Stimulated activated CD4-positive, alpha-beta T cell treated with anti-CD3 and anti-CD28 coated beads, TNF-alpha, amount 100 ng/mL, for 48 hours (primary cell): ENCODE data around the gene TMOD4.
A peak's percentile ranks its signal among the peaks of the same experiment; 100 is the strongest.

Source experiments
- DNase-seq, 3 donors: peaks; one replicate each; pipeline ENCODE4 v3.0.0-alpha.2; 2020; ENCODE audit warnings: low read depth in 3 of 3

TMOD4 gene

GRCh38 chr1:151142411-151143056 is 33.2 kb downstream of the TMOD4 start:
- no peak for DNase-seq

DNA sequence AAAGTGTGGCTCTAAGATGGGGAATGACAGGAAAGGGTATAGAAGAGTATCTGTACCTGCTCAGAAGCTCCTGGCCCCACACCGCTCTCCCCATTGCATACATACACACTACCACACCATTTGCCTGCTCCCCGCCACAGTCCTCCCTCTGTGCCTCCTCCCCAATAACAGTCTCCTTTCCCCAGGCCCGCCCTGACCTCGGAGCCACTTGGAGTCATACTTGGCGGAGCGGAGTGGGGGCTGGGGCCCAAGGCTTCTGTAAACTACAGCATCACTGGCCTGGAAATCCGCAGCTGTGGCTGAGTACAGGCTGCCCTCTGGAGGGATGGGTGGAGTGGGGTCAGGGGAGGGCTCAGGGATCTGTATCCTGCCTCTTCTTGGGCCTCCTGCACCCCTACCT is 38.0 kb downstream of the TMOD4 start:
- DNase-seq = no peak

GRCh38 chr1:151135433-151136385 is 40.1 kb downstream of the TMOD4 start:
- DNase-seq = no peak

DNA sequence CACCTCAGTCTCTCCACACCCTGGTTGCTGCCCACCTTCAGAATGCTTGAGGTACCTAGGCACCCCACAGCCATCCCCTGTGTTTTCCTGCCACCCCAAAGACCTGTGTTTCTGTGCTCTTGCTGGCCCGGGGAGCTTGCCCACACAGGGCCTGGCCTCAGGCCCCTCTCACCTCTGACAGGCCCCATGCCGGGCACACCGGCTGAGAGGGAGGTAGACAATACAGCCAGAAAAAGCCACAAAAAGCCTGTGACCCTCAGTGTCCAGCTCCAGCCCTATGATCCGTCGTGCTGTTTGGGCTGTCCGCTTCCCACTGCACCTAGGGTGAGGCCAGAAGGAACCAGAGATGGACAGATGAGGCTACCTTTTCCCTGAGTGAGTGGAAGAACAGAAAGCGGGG is 40.8 kb downstream of the TMOD4 start:
- no peak for DNase-seq

DNA sequence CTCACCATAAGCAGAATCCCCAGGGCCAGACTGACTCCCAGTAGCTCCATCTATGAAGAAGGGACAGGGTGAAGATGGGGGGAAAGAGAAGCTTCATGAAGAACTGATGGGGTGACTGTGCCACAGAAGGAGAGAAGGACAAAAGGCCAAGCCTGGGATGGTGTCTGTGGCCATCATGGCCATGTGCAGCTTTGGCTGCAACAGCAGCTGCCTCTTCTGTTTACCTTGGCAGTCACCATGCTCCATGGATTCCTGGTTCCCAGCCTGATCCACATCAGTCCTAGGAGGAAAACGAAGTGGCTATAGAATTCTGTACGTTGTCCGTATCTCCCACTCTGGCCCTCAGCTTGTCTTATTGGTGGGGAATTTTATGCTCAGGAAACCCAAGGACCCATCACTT is 41.4 kb downstream of the TMOD4 start:
- no peak for DNase-seq

DNA sequence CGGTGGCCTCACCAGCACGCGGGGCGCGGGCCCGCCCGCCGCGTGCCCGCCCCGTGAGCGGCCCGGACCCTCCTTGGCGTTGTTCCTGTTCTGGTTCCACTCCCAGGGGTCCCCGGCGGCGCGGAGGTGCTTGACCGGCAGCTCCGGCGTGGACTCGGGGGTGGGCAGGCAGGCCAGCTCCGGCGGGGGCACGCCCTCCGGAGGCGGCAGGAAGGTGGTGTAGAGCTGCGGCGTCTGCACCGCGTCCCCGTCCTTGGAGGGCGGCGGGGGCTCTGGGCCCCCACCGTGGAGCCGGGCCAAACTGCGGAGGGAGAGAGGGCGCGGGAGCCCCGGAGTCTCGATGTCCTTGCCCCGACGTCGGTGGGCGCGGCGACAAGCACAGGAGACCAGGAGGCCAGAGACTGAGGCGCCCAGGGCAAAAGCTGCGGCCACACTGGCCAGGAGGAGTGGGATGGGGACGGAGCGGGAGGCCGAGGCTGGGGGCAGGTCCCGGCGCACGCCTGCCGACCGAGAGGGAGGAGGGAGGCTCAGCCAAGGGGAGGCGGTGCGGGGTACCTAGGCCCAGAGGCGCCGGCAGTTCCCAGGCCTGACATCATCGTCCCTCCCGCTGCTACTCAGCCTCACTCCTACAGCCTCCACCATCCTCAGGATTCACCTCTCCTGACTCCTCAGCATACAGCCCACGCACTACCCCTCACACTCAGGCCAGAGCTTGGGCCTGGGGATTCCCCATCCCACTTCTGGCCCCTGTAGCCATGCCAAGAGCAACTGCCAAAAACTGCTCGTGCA is 42.6 kb downstream of the TMOD4 start:
- no peak for DNase-seq

GRCh38 chr1:151132335-151133017 is 43.3 kb downstream of the TMOD4 start:
- no peak for DNase-seq

DNA sequence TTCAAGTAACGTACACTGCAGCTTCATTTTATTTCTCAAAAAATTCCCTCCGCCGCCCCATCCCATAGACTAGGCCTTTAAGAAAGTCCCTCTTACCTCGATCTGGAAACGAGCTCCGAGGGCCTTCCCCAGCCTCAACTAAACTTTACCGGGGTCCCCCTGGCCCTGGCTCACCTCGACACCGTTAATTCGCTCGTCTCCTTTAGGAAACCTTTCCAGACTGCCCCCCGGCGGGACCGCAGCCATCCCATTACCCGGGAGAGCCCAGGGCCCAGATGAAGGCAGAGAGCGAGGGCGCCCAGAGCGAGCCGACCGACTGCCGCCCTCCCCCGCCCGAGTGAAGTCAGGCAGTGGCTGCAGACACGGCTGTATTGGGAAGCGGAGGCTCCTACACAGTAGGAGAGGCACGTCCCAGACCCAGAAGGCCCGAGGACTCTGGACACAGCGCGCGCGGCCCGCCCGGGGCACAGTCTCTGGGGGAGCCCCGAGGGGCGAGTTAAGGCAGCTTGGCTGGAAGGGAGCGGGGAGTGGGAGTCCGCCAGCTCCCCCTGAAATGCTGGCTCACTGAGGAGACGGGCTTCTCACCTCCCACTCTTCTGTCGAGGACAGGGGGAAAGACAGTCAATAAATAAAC is 44.0 kb downstream of the TMOD4 start:
- DNase-seq = no peak

- DNase-seq = peak; percentile 69 to 85 (median 80)
These were observed 44.7 kb downstream of the TMOD4 start for GRCh38 chr1:151130987-151131586.

DNA sequence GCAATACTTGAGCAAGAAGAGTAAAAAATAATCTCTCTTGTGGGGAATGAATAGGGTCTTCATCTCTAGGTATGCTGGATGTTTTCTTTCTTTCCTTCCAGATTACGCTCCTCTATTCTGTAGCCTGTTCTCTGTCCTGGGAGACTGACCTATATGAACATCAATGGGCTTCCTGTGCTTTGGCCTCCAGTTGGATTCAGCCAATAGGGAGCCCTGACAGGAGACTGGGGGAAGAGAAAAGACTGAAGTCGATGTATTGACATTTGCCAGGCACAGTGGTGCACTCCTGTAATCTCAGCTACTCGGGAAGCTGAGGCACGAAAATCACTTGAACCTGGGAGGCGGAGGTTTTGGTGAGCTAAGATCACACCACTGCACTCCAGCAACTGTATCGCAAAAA is 47.0 kb downstream of the TMOD4 start:
- no peak for DNase-seq

DNA sequence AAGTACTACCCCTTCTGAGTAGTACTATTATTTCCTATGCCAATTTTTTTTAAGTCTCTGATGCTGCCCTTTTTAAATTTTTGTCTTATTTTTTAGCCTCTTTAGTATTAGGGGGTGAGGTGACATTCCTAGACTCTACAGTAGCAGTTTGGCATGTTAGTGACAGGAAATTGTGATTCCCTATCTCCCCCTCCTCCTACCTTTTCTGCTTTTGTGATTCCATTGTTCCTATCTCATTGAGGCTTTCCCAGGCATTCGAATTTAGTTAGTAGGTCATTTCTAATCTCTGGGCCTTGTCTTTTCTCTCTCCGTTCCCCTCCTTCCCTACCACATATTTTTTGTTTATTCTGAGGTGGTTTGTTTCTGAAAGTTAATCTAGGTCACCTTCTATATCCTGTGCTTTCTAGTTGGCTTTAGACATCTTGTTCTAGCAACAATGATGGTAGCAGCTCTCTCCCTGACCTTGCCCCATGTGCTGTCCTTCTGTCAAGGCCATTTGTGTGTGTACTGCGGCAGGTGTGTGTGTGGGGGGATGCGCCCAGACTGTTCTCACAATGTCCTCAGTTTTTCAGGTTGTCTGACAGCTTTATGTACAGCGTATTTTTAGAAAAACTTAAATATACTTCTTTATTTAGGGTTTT is 50.9 kb downstream of the TMOD4 start:
- DNase-seq = no peak
